GOT3 (cell line): Measurements from ENCODE around the gene KAZN.

ENCODE experiments used
- DNase-seq: peaks from one replicate; lab custom pipeline; 2025; ENCODE audit warnings: mixed read lengths; lab: John Stamatoyannopoulos, UW

The KAZN gene

DNA sequence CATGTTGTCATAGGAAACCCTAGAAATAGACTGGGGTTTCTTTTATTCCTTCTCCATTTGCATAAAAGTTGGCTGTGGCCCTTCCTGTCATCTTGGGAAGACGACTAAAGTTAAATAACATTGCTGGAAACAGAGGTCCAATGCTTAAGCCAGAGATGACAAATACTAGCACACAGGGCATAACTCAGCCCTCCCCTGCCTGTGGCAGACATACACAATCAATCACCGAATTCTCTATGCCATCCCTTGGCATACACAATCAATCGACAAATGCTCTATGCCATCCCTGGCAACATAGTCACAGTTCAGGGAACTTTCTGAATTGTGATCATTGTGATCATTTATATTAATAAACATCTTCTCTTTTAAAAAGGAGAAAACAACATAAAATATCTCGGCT, 229.4 kb downstream of the KAZN start:
- DNase-seq = no peak

GRCh38 chr1:14828665-14829064, 230.2 kb downstream of the KAZN start:
- no peak for DNase-seq

DNA sequence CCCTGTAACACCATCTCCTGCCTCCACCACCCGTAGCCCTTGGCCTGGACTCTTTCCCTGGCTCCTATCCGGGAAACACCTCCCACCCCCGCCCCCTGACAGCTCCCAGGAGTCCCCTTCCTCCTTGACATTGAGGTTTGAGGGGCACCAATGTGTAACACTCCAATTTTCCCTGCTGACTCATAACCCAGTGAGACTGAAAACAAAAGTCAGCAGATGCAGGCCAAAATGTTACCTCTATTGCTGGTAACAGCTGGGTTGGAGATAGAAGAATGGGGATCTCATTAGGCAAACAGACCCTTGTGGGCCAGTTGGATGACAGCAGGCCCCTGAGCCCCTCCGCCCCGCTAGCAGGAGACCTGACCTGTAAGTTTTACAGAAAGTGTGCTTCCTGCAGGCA, 237.2 kb downstream of the KAZN start:
- DNase-seq = no peak

DNA sequence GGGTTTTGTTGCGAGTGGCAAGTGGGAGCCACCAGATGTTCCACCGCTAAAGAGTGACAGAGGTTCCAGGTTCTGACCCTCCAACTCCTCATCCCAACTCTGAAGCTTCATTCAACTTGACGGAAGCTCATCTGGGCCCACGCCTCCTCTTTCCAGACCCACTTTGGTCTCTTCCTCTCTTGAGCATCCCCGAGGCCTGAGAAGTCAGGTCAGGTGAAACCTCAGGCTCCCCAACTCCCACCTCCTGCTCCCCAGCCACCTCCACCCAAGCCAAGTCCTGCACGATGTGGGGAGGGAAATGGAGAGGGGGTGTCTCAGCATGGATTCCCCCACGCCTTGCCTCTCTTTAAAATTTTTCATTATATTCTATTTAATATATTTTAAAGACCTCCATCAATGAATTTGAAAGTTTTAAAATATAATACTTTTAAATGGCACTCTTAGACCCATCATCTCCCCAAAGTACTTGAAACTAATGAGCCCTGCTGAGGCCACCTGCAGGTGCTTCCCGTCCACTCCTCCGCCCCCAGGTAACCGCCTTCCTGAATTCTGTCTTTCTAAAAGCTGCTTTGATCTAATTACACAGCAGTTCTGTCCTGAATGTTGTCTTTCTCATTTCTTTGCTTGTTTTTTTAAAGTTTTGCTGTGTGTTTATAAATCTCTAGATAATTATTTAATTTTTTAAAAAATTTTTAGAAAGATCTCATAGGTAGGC, 238.1 kb downstream of the KAZN start:
- no peak for DNase-seq

GRCh38 chr1:14840374-14840773, 241.9 kb downstream of the KAZN start:
- no peak for DNase-seq

- DNase-seq = no peak
Observed at GRCh38 chr1:14841456-14841855, 243.0 kb downstream of the KAZN start.

DNA sequence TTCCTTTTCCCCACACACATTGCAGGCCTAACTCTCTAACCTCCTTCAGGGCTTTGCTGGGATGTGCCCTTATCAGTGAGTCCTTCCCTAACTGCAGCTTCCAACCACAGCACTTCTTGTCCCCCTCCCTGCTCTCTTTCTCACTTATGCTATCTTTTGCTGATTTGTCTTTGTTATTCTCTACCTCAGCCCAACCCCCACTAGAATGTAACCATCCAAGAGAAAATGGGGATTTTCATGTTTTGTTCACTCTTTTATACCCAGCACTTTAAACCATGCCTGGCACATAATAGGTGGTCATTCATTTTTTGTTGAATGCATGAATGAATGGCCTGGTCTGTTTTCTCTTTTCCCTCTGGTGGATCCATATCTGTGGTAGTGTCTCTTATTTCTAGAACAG, 243.5 kb downstream of the KAZN start:
- DNase-seq = no peak

DNA sequence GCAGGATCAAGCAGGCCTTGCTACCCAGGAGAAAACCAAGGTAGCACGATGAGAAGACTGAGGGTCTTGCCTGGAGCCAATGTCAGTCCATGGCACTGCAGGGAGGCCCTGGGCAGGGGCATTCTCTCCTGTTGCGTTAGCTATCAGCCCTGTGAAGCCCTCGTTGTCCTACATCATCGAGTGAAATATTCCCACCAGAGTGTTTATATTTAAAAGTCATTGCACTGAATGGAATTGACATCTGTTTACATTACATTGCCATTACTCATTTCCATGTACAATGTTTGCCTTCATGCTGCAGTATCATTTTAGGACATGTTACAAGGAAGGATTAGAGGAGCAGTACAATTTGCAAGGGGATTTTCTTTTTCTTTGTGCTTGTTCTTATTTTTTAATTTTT, 243.9 kb downstream of the KAZN start:
- no peak for DNase-seq

- no peak for DNase-seq
Observed at GRCh38 chr1:14842891-14843290, 244.4 kb downstream of the KAZN start.

- DNase-seq = no peak
Observed at GRCh38 chr1:14843525-14843924, 245.0 kb downstream of the KAZN start.

- no peak for DNase-seq
Observed at GRCh38 chr1:14844356-14844755, 245.9 kb downstream of the KAZN start.

DNA sequence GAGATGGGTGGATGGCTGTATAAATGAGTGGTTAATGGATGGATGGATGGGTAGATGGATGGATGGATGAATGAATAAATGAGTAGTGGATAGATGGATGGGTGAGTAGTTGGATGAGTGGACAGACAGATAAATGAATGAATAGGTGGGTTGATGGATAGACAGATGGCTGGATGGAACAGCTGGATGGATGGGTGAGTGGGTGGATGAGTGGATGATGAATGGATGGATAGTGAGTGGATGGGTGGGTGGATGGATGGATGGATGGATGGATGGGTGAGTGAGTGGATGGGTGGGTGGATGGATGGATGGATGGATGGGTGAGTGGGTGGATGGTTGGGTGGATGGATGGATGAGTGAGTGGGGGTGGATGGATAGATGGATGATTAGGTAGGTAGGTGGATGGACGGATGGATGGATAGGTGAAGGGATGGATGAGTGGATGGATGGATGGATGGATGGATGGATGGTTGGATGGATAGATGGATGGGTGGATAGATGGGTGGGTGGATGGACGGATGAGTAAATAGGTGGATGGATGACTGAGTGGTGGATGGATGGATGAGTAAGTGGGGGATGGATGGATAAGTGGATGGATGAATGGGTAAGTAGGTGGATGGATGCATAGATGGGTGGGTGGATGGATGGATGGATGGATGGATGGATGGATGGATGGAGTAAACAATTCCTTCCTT, 246.6 kb downstream of the KAZN start:
- no peak for DNase-seq

GRCh38 chr1:14845851-14846250, 247.4 kb downstream of the KAZN start:
- no peak for DNase-seq

DNA sequence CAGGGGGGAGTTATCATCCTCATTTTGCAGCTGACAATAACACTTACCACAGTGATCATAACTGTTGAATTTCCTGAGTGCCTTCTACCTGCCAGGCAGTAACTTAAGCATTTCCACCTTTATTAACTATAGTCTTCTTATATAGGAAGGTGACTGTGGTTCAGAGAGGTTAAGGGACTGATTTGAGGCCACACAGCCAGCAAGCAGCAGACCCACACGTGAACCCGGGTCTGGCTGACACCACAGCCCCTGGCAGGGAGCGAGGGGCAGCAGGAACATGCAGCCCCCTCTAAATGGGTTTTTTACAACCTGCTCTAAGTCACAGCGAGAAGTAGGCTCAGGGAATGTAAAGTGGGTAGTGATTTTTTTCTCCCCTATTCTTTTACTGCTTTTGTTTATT, 248.2 kb downstream of the KAZN start:
- no peak for DNase-seq

GRCh38 chr1:14848203-14848602, 249.7 kb downstream of the KAZN start:
- no peak for DNase-seq

DNA sequence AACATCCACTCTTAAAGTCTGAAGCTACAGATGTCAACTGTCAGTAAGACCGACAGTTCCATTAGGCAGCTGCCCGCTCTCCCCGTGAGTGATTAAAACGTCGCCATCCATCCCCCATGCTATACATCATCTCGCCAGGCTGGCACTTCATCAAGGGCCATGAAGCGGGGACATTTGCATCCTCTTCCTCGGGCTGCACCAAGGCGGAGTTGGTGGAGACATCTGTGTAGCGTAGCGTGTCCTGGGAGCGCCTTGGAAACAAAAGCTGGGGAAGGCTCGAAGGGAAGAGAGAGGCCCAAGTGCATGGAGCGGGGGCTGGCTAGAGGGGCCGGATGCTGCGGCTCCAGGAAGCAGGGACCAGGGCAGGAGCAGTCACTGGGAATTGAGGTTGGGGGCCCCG, 250.1 kb downstream of the KAZN start:
- DNase-seq = no peak

DNA sequence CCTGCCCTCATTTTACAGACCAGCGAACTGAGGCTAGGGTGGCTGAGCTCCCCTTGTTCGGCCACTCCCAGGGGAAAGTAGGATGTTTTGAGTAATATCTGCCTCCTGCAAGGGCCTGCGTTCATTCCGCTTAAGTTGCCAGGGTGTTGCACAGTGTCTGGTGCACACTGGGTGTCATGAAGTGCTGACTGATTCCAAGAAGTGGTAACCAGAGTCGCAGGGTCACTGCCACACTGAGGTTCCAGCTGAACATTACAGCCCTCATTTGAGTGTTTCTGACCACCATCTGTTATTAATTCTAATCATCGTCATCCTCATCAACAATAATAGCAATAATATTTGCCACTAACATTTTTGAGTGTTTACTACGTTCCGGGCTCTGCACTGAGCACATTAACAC, 250.6 kb downstream of the KAZN start:
- DNase-seq = no peak

DNA sequence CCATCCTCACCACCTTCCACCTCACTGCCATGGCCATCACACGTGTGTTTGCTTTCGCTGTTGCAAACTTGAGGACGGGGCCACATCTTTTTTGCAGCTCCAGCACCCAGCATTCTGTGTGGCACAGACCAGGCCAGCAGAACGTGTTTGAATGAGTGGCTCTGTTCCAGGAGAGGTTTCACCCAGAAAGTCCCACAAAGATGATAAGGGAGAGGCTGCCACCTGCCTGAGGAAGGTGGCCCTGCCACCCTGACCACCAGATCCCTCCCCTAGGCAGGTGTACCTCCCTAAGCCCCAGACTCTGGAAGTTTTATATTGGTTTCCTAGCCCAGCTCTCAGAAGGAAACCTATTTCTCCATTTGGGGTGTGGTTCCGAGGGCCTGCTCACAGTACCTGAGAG, 252.1 kb downstream of the KAZN start:
- DNase-seq = no peak

- no peak for DNase-seq
Observed at GRCh38 chr1:14851760-14852159, 253.3 kb downstream of the KAZN start.

DNA sequence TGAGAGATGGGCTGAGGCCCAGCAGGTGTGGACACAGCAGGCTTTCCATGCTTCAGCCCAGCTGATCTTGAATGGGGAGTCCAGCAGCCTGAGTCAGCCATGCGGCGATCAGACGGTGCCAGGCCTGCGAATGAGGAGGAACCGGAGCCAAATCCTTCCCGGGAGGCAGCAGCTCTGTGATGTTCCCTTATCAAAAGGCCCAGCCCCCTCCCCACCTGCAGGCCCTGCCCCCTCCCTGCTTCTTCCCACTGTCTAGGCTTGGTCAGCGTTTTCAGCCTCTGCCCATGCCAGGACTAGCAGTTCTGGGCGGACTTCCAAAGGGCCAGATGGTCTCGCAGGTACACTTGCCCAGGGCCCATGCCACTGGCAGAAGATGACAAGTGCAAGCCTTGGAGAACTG, 253.8 kb downstream of the KAZN start:
- DNase-seq = no peak

GRCh38 chr1:14853518-14853917, 255.0 kb downstream of the KAZN start:
- no peak for DNase-seq

- no peak for DNase-seq
Observed at GRCh38 chr1:14855268-14855667, 256.8 kb downstream of the KAZN start.

DNA sequence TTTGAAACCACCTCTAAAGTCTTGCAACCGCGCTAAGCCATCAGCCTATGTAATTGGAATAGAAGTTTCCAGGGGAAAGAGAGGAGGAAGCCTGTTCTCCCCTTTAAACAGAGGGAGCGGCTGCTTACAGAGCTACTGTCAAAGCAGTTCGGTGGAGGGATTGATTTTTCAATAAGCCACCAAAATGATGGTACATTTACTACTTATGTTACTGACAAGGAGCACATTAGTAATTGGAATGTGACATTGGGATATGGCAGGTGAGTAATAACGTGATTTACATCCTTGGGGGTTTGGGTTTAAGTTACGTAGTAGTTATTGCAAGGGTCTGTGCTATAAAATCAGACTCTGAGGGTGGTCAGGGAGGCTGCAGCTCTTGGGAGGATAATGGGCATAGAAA, 257.3 kb downstream of the KAZN start:
- DNase-seq = no peak
